H9 (cell line): Measurements from ENCODE around the gene PALD1. TPM values are rescaled to one million over a fixed set of nuclear protein-coding genes. Genes with fewer than 3 reads are reported as not detected.

ENCODE experiments used
- DNase-seq: peaks from one replicate; pipeline ENCODE4 v3.0.0-alpha.2; 2017
- H2AFZ ChIP-seq: one replicate; pipeline ENCODE4 v1.6.1; 2013; ENCODE audit warnings: mild to moderate bottlenecking, low read length, control low read depth, moderate library complexity
- H2AK5ac ChIP-seq: 2 replicates; pipeline ENCODE4 v1.6.1; 2013; ENCODE audit warnings: low read length, control low read depth, mixed read lengths; ENCODE audit not compliant: insufficient read length
- H2BK120ac ChIP-seq: one replicate; pipeline ENCODE4 v1.6.1; 2013; ENCODE audit warnings: low read depth, mild to moderate bottlenecking, low read length, control low read depth, inconsistent platforms; ENCODE audit not compliant: poor library complexity, severe bottlenecking
- H2BK12ac ChIP-seq: 2 replicates; pipeline ENCODE4 v1.6.1; 2013; ENCODE audit warnings: low read length, control low read depth, mixed read lengths, low read depth; ENCODE audit not compliant: insufficient read length
- H2BK15ac ChIP-seq: 2 replicates; pipeline ENCODE4 v1.6.1; 2013; ENCODE audit warnings: low read depth, low read length, control low read depth
- H2BK20ac ChIP-seq: one replicate; pipeline ENCODE4 v1.6.1; 2013; ENCODE audit warnings: low read depth, mild to moderate bottlenecking, low read length, control low read depth, inconsistent platforms; ENCODE audit not compliant: poor library complexity, severe bottlenecking
- H2BK5ac ChIP-seq: 2 replicates; pipeline ENCODE4 v1.6.1; 2013; ENCODE audit warnings: low read length, control low read depth, mixed read lengths; ENCODE audit not compliant: insufficient read length
- H3K14ac ChIP-seq: 2 replicates; pipeline ENCODE4 v1.6.1; 2013; ENCODE audit warnings: low read length, control low read depth; ENCODE audit not compliant: insufficient read depth
- H3K18ac ChIP-seq: 2 replicates; pipeline ENCODE4 v1.6.1; 2013; ENCODE audit warnings: low read depth, mild to moderate bottlenecking, mixed read lengths, low read length, control low read depth; ENCODE audit not compliant: insufficient read length
- H3K23ac ChIP-seq: 2 replicates; pipeline ENCODE4 v1.6.1; 2013; ENCODE audit warnings: low read length, control low read depth, mixed read lengths, low read depth; ENCODE audit not compliant: insufficient read length
- H3K23me2 ChIP-seq: 2 replicates; pipeline ENCODE4 v1.6.1; 2013; ENCODE audit warnings: low read depth, mild to moderate bottlenecking, mixed read lengths, low read length, control low read depth; ENCODE audit not compliant: insufficient read length, poor library complexity, severe bottlenecking
- H3K27ac ChIP-seq: 2 replicates; pipeline ENCODE4 v1.5.1; 2013; ENCODE audit warnings: low read length, control low read depth, mixed read lengths, low read depth; ENCODE audit not compliant: insufficient read length
- H3K27me3 ChIP-seq: 2 replicates; pipeline ENCODE4 v1.6.1; 2013; ENCODE audit warnings: low read length, control low read depth, inconsistent platforms; ENCODE audit not compliant: insufficient read depth
- H3K4ac ChIP-seq: 2 replicates; pipeline ENCODE4 v1.6.1; 2013; ENCODE audit warnings: low read depth, mild to moderate bottlenecking, control low read depth, inconsistent platforms, low read length, moderate library complexity
- H3K4me1 ChIP-seq: 2 replicates; pipeline ENCODE4 v1.6.1; 2013; ENCODE audit warnings: low read length, control low read depth, inconsistent platforms; ENCODE audit not compliant: insufficient read depth
- H3K4me2 ChIP-seq: 2 replicates; pipeline ENCODE4 v1.6.1; 2013; ENCODE audit warnings: low read length, control low read depth, mixed read lengths; ENCODE audit not compliant: insufficient read length, insufficient read depth
- H3K56ac ChIP-seq: 2 replicates; pipeline ENCODE4 v1.6.1; 2013; ENCODE audit warnings: low read depth, mild to moderate bottlenecking, mixed read lengths, low read length, control low read depth; ENCODE audit not compliant: insufficient read length
- H3K79me1 ChIP-seq: 2 replicates; pipeline ENCODE4 v1.6.1; 2013; ENCODE audit warnings: low read depth, mild to moderate bottlenecking, moderate library complexity, low read length, control low read depth, inconsistent platforms; ENCODE audit not compliant: insufficient read depth, poor library complexity, severe bottlenecking
- H3K79me2 ChIP-seq: 2 replicates; pipeline ENCODE4 v1.6.1; 2013; ENCODE audit warnings: low read length, control low read depth, inconsistent platforms; ENCODE audit not compliant: insufficient read depth
- H3K9ac ChIP-seq: 2 replicates; pipeline ENCODE4 v1.6.1; 2013; ENCODE audit warnings: low read length, control low read depth, mixed read lengths; ENCODE audit not compliant: insufficient read length; ENCODE audit errors: extremely low read depth
- H3K9me3 ChIP-seq: one replicate; pipeline ENCODE4 v1.6.1; 2013; ENCODE audit warnings: low read depth, low read length, inconsistent platforms; ENCODE audit not compliant: control insufficient read depth
- H3T11ph ChIP-seq: one replicate; pipeline ENCODE4 v1.6.1; 2013; ENCODE audit warnings: mild to moderate bottlenecking, low read length, control low read depth, inconsistent platforms
- H4K20me1 ChIP-seq: one replicate; pipeline ENCODE4 v1.6.1; 2013; ENCODE audit not compliant: control insufficient read depth, insufficient read length, insufficient read depth
- H4K5ac ChIP-seq: 2 replicates; pipeline ENCODE4 v1.6.1; 2013; ENCODE audit warnings: low read depth, mild to moderate bottlenecking, mixed read lengths, low read length, control low read depth; ENCODE audit not compliant: insufficient read length
- H4K8ac ChIP-seq: replicated peaks from 2 replicates; pipeline ENCODE4 v1.6.1; 2013; ENCODE audit warnings: low read length, control low read depth, mixed read lengths, low read depth; ENCODE audit not compliant: insufficient read length
- H4K91ac ChIP-seq: 2 replicates; pipeline ENCODE4 v1.6.1; 2013; ENCODE audit warnings: low read depth, mild to moderate bottlenecking, moderate library complexity, mixed read lengths, low read length, control low read depth; ENCODE audit not compliant: insufficient read length
- H3K27ac Mint-ChIP-seq, 3 experiments: 2 replicates in 2 of 3; 3 replicates in 1 of 3; pipeline ENCODE4 v1.8.0; 2020 to 2021; ENCODE audit warnings: mixed read lengths in 3 of 3, mild to moderate bottlenecking in 1 of 3, moderate library complexity in 1 of 3
- H3K27me3 Mint-ChIP-seq: 2 replicates; pipeline ENCODE4 v1.8.0; 2021; ENCODE audit warnings: low read depth, mild to moderate bottlenecking, moderate library complexity, mixed read lengths
- H3K36me3 Mint-ChIP-seq, 3 experiments: 2 replicates in 2 of 3; 3 replicates in 1 of 3; pipeline ENCODE4 v1.8.0; 2020 to 2021; ENCODE audit warnings: low read depth in 3 of 3, mixed read lengths in 3 of 3; ENCODE audit not compliant: insufficient read depth in 1 of 3
- H3K4me1 Mint-ChIP-seq, 2 experiments: 2 replicates each; pipeline ENCODE4 v1.8.0; 2020; ENCODE audit warnings: mixed read lengths in 2 of 2
- H3K4me3 Mint-ChIP-seq, 2 experiments: 2 replicates in 1 of 2; 3 replicates in 1 of 2; pipeline ENCODE4 v1.8.0; 2020 to 2021; ENCODE audit warnings: mild to moderate bottlenecking in 2 of 2, mixed read lengths in 2 of 2, moderate library complexity in 1 of 2
- H3K9me3 Mint-ChIP-seq, 2 experiments: 2 replicates in 1 of 2; 3 replicates in 1 of 2; pipeline ENCODE4 v1.8.0; 2020; ENCODE audit warnings: mild to moderate bottlenecking in 2 of 2, mixed read lengths in 2 of 2, moderate library complexity in 1 of 2
- CTCF ChIP-seq: fragments of 200-600 bp; sonication (generic); conservative IDR thresholded peaks from 3 replicates; pipeline ENCODE4 v1.8.0; 2021; ENCODE audit warnings: antibody characterized with exemption, mild to moderate bottlenecking
- WGBS: extraction: QIAGEN DNeasy Blood & Tissue Kit; methylation state at CpG from one replicate; pipeline ENCODE4 v1.1.7; 2013; ENCODE audit warnings: missing lambda C conversion rate, low lambda C conversion rate, mixed read lengths; ENCODE audit not compliant: insufficient read length; ENCODE audit errors: extremely low coverage; 5-methylcytosine and 5-hydroxymethylcytosine counted together
- total RNA-seq: library from RNA; stranded (reverse); gene quantifications from 2 replicates; pipeline ENCODE4 v1.2.1, GENCODE V29; 2021

Gene PALD1
- total RNA-seq, 1 experiment from 2014 or later: 21.1 TPM

DNA sequence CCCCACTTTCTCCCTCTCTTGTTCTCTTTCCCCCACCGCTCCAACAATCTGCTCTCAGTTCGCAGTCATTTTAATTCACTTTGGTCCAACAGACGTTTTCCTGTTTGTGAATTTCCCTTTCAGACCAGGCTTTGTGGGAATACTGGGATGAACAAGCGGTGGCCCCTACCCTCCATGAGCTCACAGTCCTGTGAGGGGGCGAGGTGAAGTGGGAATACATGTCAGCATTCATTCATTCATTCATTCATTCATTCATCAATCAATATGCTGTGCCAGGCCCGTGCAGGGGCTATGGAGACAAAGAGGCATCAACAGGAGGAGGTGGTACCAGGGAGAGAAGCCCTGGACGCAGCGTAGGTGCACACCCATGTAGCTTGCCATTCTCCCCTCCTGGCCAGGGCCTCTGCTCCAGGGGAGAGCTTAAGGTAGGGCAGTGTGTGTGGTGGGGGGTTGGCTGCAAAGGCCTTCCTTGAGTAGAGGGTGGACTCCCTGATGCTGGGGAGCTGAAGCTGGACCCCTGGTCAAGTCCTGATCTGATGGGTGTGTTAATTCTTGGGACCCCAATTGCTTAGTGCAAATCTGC, 107.9 kb downstream of the PALD1 start:
- no peaks in the 10 kb centered on the region for H3K36me3 Mint-ChIP-seq
- peak; percentile 21 for DNase-seq

More for the DNA sequence above, 107.9 kb downstream of the PALD1 start:
- no peaks in the 10 kb centered on the region for H3K27me3 ChIP-seq
- no peak overlapping the region for H2AFZ ChIP-seq
- H2BK120ac ChIP-seq: no peak overlapping the region
- H3T11ph ChIP-seq: no peak overlapping the region
- H3K79me1 ChIP-seq: no peaks in the 10 kb centered on the region
- no peaks in the 10 kb centered on the region for H3K79me2 ChIP-seq
- Mint-ChIP-seq H3K4me1 (peaks cover 32 to 43% of the 10 kb centered on the region in 2 experiments), H3K4me3 (no peak overlapping the region), H3K27me3 (peaks cover 3% of the 10 kb centered on the region), H3K9me3 (no peaks in the 10 kb centered on the region), H3K27ac (peak overlapping the region in 1 of 3 experiments; percentile 24; a peak in 2 of 7 replicates)
- no peak overlapping the region for H3K18ac ChIP-seq
- no peaks in the 10 kb centered on the region for H4K20me1 ChIP-seq
- H4K8ac ChIP-seq: no peak overlapping the region
- no peaks in the 10 kb centered on the region for H3K23me2 ChIP-seq
- H2BK12ac ChIP-seq: no peak overlapping the region
- H3K23ac ChIP-seq: no peak overlapping the region
- H3K4me1 ChIP-seq: peaks cover 4% of the 10 kb centered on the region; the same call in 1 of the 2 replicates
- H2AK5ac ChIP-seq: no peak overlapping the region
- no peak overlapping the region for H2BK5ac ChIP-seq
- H4K5ac ChIP-seq: no peak overlapping the region
- H2BK15ac ChIP-seq: no peak overlapping the region
- no peak overlapping the region for H3K4me2 ChIP-seq
- no peak overlapping the region for H3K4ac ChIP-seq
- H3K27ac ChIP-seq: no peak overlapping the region
- H3K9me3 ChIP-seq: no peaks in the 10 kb centered on the region
- H3K9ac ChIP-seq: no peak overlapping the region
- WGBS: no CpG with 5 or more reads among the region's 8 CpGs
- H3K56ac ChIP-seq: no peak overlapping the region
- no peak overlapping the region for H3K14ac ChIP-seq
- no peak overlapping the region for H4K91ac ChIP-seq
- H2BK20ac ChIP-seq: no peak overlapping the region
- no peak for TF ChIP-seq CTCF
